MV-4-11 (cell line): ENCODE measurements around the gene ELOVL5.
"Not testable (repeated sequence)": the region's sequence is repeated elsewhere in the genome, so short reads cannot be mapped to it uniquely, and the experiment has no call there.

Experiments used
- DNase-seq: peaks from one replicate; lab custom pipeline; 2025; lab: John Stamatoyannopoulos, UW

The ELOVL5 gene

GRCh38 chr6:53328375-53328774, 20.4 kb downstream of the ELOVL5 start:
- no peak for DNase-seq

GRCh38 chr6:53327017-53327395, 21.7 kb downstream of the ELOVL5 start:
- no peak for DNase-seq

- DNase-seq = no peak
Measured at GRCh38 chr6:53326372-53327016, 22.3 kb downstream of the ELOVL5 start.

GRCh38 chr6:53325785-53326184, 23.0 kb downstream of the ELOVL5 start:
- no peak for DNase-seq

GRCh38 chr6:53322188-53323029, 26.3 kb downstream of the ELOVL5 start:
- peak; percentile 57 for DNase-seq

- no peak for DNase-seq
Measured at GRCh38 chr6:53321701-53322100, 27.0 kb downstream of the ELOVL5 start.

GRCh38 chr6:53320964-53321363, 27.8 kb downstream of the ELOVL5 start:
- DNase-seq = peak; percentile 44

GRCh38 chr6:53318429-53318828, 30.3 kb downstream of the ELOVL5 start:
- no peak for DNase-seq

- no peak for DNase-seq
Measured at GRCh38 chr6:53317861-53318260, 30.9 kb downstream of the ELOVL5 start.

- DNase-seq = not testable (repeated sequence)
Measured at GRCh38 chr6:53317299-53317698, 31.5 kb downstream of the ELOVL5 start.

GRCh38 chr6:53316142-53316541, 32.6 kb downstream of the ELOVL5 start:
- no peak for DNase-seq

GRCh38 chr6:53315086-53315724, 33.5 kb downstream of the ELOVL5 start:
- DNase-seq = no peak

GRCh38 chr6:53313784-53314400, 34.9 kb downstream of the ELOVL5 start:
- no peak for DNase-seq

- peak; percentile 28 for DNase-seq
Measured at GRCh38 chr6:53312355-53312754, 36.4 kb downstream of the ELOVL5 start.

GRCh38 chr6:53311586-53311935, 37.2 kb downstream of the ELOVL5 start:
- no peak for DNase-seq

GRCh38 chr6:53310771-53311585, 37.8 kb downstream of the ELOVL5 start:
- no peak for DNase-seq

GRCh38 chr6:53309901-53310300, 38.8 kb downstream of the ELOVL5 start:
- no peak for DNase-seq

- DNase-seq = no peak
Measured at GRCh38 chr6:53309059-53309900, 39.5 kb downstream of the ELOVL5 start.

- no peak for DNase-seq
Measured at GRCh38 chr6:53306819-53307347, 41.9 kb downstream of the ELOVL5 start.

GRCh38 chr6:53306217-53306616, 42.5 kb downstream of the ELOVL5 start:
- DNase-seq = not testable (repeated sequence)
